PC-3 (cell line): ENCODE data around the gene OR2V1.

Experiments
- EZH2 ChIP-seq: fragments of 300-600 bp; sonication (generic); IDR thresholded peaks from one replicate; pipeline ENCODE4 v1.6.1; 2017; ENCODE audit warnings: antibody characterized with exemption, mild to moderate bottlenecking, low read length; ENCODE audit not compliant: unreplicated experiment
- EZH2phosphoT487 ChIP-seq: fragments of 300-600 bp; sonication (generic); IDR thresholded peaks from 2 replicates; pipeline ENCODE4 v1.6.1; 2018; ENCODE audit warnings: mild to moderate bottlenecking, antibody characterized with exemption, low read length, borderline replicate concordance
- TF ChIP-seq, protein P1 (sequence below): fragments of 300-600 bp; sonication (generic); conservative IDR thresholded peaks from 2 replicates; pipeline ENCODE4 v1.5.1; 2017; ENCODE audit warnings: antibody characterized with exemption, low read depth, mild to moderate bottlenecking, low read length

GRCh38 chr5:181127907-181128626, 2.9 kb downstream of the OR2V1 start:
- TF ChIP-seq, protein P1, sequence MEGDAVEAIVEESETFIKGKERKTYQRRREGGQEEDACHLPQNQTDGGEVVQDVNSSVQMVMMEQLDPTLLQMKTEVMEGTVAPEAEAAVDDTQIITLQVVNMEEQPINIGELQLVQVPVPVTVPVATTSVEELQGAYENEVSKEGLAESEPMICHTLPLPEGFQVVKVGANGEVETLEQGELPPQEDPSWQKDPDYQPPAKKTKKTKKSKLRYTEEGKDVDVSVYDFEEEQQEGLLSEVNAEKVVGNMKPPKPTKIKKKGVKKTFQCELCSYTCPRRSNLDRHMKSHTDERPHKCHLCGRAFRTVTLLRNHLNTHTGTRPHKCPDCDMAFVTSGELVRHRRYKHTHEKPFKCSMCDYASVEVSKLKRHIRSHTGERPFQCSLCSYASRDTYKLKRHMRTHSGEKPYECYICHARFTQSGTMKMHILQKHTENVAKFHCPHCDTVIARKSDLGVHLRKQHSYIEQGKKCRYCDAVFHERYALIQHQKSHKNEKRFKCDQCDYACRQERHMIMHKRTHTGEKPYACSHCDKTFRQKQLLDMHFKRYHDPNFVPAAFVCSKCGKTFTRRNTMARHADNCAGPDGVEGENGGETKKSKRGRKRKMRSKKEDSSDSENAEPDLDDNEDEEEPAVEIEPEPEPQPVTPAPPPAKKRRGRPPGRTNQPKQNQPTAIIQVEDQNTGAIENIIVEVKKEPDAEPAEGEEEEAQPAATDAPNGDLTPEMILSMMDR, result no peak
- TF ChIP-seq EZH2phosphoT487, result no peak
- TF ChIP-seq EZH2, result no peak
